ENCODE data around the gene ANAPC16. TPM values are rescaled to one million over a fixed set of nuclear protein-coding genes. Genes with fewer than 3 reads are reported as not detected.
"Not testable (repeated sequence)": the region's sequence is repeated elsewhere in the genome, so short reads cannot be mapped to it uniquely, and the experiment has no call there.

The ANAPC16 gene
- total RNA-seq, 1 donor from 2014 or later: 113 TPM

DNA sequence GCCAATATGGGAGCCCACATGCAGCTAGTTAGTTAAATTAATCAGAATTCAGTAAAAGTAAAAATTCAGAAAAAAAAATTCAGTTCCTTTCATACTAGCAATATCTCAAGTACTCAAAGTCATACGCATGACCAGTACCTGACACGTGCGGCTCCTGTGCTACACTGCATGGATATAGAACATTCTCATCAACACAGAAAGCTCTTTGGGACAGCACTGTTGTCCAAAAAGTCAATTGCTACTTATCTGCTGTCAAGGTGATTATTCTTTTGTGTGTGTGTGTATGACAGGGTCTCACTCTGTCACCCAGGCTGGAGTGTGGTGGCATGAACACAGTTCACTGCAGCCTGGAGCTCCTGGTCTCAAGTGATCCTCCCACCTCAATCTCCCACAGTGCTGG is 14.9 kb upstream of the ANAPC16 start:
- Histone ChIP-seq H3K9me3 (no peaks in the 10 kb centered on the region), H3K4me3 (no peak overlapping the region), H3K36me3 (peaks cover 78% of the 10 kb centered on the region), H3K4me1 (no peaks in the 10 kb centered on the region), H3K27ac (no peak overlapping the region), H3K27me3 (ENCODE audit: low read depth) (no peaks in the 10 kb centered on the region)
- no peak for ATAC-seq
- no peak for DNase-seq
- TF ChIP-seq CTCF (IDR thresholded peaks at IDR 0.05): no peak
- intact Hi-C loops (cut with DNase I): no loop called here

DNA sequence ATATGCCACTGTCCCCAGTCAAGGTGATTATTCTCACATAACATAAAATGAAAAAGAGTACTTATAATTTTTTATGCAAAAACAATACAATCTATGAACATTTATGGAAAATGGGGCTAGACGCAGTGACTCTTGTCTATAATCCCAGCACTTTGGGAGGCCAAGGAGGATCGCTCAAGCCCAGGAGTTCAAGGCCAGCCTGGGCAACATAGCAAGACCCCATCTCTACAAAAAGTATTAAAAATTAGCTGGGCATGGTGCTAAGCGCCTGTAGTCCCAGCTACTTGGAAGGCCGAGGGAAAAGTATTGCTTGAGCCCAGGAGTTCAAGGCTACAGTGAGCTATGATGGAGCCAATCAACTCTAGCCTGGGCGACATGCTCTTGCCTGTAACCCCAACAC is 14.5 kb upstream of the ANAPC16 start:
- H3K27me3 ChIP-seq (ENCODE audit: low read depth): no peaks in the 10 kb centered on the region
- no peak for ATAC-seq
- peaks cover 76% of the 10 kb centered on the region for H3K36me3 ChIP-seq
- no peaks in the 10 kb centered on the region for H3K4me1 ChIP-seq
- TF ChIP-seq CTCF (IDR thresholded peaks at IDR 0.05): no peak
- intact Hi-C loops (cut with DNase I): no loop called here
- no peaks in the 10 kb centered on the region for H3K9me3 ChIP-seq
- no peak overlapping the region for H3K27ac ChIP-seq
- DNase-seq: no peak
- no peak overlapping the region for H3K4me3 ChIP-seq

- DNase-seq (no peak), ATAC-seq (no peak)
- no peak overlapping the region for H3K27ac ChIP-seq
- no peaks in the 10 kb centered on the region for H3K27me3 ChIP-seq (ENCODE audit: low read depth)
- peaks cover 93% of the 10 kb centered on the region for H3K36me3 ChIP-seq
- H3K4me3 ChIP-seq: no peak overlapping the region
- no peak for TF ChIP-seq CTCF (IDR thresholded peaks at IDR 0.05)
- no peaks in the 10 kb centered on the region for H3K9me3 ChIP-seq
- no peaks in the 10 kb centered on the region for H3K4me1 ChIP-seq
- intact Hi-C loops (cut with DNase I): no loop called here
Measured at GRCh38 chr10:72204296-72204695, 11.5 kb upstream of the ANAPC16 start.

DNA sequence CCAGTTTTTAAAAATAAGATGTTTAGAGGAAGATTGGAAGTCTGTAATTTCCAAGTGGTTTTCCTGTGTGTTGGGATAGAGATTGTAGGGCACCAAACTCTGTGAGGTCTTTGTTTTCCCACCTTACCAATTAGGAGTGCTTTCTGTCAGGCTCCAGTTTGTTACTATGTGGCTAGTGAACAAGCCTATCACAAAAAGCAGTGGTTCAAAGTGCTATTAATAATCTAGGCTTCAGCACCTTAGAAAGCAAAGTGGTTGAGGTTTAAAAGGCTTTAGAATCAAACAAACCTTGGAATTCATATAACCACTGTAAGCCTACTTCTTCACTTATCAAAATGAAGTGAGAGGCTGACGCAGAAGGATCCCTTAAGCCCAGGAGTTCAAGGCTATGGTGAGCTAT is 11.1 kb upstream of the ANAPC16 start:
- no peak for ATAC-seq
- H3K4me1 ChIP-seq: no peaks in the 10 kb centered on the region
- intact Hi-C loops (cut with DNase I): no loop called here
- peaks cover 96% of the 10 kb centered on the region for H3K36me3 ChIP-seq
- H3K27me3 ChIP-seq (ENCODE audit: low read depth): no peaks in the 10 kb centered on the region
- no peaks in the 10 kb centered on the region for H3K9me3 ChIP-seq
- no peak overlapping the region for H3K27ac ChIP-seq
- no peak for DNase-seq
- TF ChIP-seq CTCF (IDR thresholded peaks at IDR 0.05): no peak
- H3K4me3 ChIP-seq: no peak overlapping the region

DNA sequence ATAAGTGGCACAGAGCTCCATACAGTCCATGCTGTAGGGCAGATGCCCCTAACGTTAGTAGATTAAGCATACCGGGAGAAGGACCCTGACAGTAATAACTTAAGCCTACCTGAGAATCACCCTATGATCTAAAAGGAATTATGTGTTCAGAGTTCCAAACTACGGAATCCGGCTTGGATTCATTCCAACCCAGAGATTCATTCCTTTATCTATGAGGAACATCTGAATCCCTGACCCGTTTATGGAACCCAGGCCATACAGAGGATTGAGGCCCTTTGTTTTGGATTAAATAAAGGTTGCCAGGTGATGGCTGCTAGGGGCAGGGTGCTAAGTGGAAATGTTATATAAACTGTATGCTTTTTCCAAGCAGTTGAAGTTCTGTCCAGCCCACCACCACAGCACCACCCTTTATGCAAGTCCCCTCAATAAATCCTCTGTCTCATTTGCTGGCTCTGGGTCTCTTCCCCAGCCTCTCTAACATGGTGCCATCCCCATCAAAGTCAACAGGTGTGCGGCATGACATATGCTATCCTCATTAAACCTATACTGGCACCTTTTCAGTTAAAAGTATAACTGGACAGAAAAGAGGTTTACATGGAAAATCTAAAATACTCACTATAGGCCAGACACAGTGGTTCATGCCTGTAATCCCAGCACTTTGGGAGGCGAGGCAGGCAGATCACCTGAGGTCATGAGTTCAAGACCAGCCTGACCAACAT is 9.1 kb upstream of the ANAPC16 start:
- Histone ChIP-seq H3K4me1 (no peaks in the 10 kb centered on the region), H3K36me3 (peaks cover 96% of the 10 kb centered on the region), H3K27me3 (ENCODE audit: low read depth) (no peaks in the 10 kb centered on the region), H3K27ac (no peak overlapping the region), H3K9me3 (no peaks in the 10 kb centered on the region), H3K4me3 (no peak overlapping the region)
- ATAC-seq (no peak), DNase-seq (no peak)
- intact Hi-C loops (cut with DNase I): no loop called here
- TF ChIP-seq CTCF (IDR thresholded peaks at IDR 0.05): no peak

DNA sequence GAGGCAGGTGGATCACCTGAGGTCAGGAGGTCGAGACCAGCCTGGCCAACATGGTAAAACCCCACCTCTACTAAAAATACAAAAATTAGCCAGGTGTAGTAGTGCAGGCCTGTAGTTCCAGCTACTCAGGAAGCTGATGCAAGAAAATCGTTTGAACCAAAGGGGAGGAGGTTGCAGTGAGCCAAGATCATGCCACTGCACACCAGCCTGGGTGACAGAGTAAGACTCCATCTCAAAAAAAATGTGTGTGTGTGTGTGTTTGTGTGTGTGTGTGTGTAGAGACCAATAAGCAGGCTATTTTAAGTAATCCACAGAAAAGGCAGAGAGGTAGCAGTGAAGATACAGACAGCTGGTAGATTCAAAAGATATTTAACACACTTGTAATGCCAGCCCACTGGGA is 7.3 kb upstream of the ANAPC16 start:
- ATAC-seq; DNase-seq; H3K9me3 ChIP-seq; H3K27ac ChIP-seq; H3K4me1 ChIP-seq; intact Hi-C loops (cut with DNase I); H3K4me3 ChIP-seq; H3K27me3 ChIP-seq (ENCODE audit: low read depth): not testable (repeated sequence)
- peaks cover 86% of the 10 kb centered on the region for H3K36me3 ChIP-seq

- H3K9me3 ChIP-seq; ATAC-seq; H3K27me3 ChIP-seq (ENCODE audit: low read depth); intact Hi-C loops (cut with DNase I); H3K27ac ChIP-seq; H3K4me3 ChIP-seq; DNase-seq: not testable (repeated sequence)
- H3K4me1 ChIP-seq: peaks cover 16% of the 10 kb centered on the region
- peaks cover 62% of the 10 kb centered on the region for H3K36me3 ChIP-seq
Measured at GRCh38 chr10:72211381-72211780, 4.4 kb upstream of the ANAPC16 start.

DNA sequence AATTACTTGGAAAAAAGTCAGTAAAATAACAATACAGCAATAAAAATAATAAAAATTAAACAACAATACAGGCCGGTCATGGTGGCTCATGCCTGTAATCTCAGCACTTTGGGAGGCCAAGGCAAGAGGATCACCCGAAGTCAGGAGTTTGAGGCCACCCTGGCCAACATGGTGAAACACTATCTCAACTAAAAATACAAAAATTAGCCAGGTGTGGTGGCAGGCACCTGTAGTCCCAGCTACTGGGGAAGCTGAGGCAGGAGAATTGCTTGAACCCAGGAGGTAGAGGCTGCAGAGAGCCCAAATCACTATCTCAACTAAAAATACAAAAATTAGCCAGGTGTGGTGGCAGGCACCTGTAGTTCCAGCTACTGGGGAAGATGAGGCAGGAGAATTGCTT is 4.0 kb upstream of the ANAPC16 start:
- intact Hi-C loops (cut with DNase I); H3K27ac ChIP-seq; ATAC-seq; DNase-seq; H3K9me3 ChIP-seq; H3K4me3 ChIP-seq; H3K27me3 ChIP-seq (ENCODE audit: low read depth): not testable (repeated sequence)
- peaks cover 18% of the 10 kb centered on the region for H3K4me1 ChIP-seq
- H3K36me3 ChIP-seq: peaks cover 57% of the 10 kb centered on the region
